ENCODE results near the gene SLC25A24.
"Not testable (repeated sequence)": the region's sequence is repeated elsewhere in the genome, so short reads cannot be mapped to it uniquely, and the experiment has no call there.

The SLC25A24 gene

DNA sequence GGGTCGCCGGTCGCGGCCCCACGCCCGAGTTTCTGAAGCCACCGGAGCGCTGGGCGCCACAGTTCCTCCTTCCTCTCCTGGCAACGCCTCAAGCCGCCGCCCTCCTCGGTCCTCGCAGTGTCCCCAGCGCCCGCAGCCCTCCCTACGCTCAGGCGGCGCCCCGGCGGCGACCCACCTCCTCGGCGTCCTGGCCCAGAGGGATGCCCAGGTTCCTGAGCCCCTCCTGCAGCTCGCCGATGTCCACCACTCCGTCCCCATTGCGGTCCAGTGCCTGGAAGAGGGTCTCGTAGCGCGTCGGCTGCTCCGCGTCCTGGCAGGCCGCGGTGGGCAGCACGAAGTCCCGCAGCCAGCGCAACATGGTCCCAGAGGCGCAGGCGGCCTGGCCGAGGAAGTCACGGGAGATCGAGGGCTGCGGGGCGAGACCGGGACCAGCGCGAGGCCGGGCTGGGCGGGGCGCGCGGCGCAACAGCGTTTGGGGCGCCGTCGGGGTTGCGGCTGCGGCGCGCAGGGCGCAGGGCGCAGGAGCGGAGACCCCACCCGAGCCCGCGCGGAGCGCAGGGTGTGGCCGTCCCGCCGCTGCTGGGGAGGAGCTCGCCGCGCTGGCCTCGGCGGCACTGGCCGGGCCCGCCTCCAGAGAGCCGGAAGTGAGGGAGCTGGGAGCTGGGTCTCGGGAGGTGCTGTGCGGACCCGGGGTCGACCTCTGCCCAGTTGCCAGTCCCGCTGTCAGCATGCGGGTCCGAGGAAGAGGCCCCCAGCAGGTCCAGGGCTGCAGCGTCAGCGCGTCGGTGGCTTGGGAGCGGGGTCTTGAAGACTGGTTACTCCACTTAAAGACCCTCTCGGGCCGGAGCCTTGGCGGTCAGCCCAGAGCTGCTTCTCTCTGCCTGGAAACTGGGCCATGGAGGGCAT lies at the start of gene SLC25A24:
Gene SLC25A24 (minus strand): TSS at position 563 of the 906 bp plus-strand sequence. CDS start 205 bp downstream, at position 358.
- no peak for DNase-seq (ENCODE audit: low spot score)

DNA sequence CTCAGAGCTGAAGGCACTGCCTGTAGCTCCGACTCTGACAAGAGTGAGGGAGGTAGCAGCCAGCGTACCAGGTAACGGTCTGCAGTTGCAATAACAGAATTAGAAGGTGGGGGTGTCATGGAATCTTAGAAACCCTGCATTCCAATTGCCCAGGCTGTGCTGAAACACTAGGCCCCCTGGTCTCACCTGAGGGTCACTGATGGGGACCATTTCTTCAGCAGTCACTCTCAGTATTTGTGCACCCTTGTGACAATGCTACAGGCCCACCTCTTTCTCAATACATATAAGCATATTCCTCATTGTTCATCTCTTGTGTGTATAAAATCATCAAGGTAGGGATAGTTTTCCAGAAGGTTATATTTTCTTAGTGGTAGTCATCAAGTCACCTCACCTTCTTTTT lies 43.8 kb upstream of the SLC25A24 start, which contains the start of gene NBPF4:
Gene NBPF4 (minus strand): TSS at position 101 of the 400 bp plus-strand sequence. CDS start 315 bp downstream, outside the sequence.
- not testable (repeated sequence) for DNase-seq (ENCODE audit: low spot score)

DNA sequence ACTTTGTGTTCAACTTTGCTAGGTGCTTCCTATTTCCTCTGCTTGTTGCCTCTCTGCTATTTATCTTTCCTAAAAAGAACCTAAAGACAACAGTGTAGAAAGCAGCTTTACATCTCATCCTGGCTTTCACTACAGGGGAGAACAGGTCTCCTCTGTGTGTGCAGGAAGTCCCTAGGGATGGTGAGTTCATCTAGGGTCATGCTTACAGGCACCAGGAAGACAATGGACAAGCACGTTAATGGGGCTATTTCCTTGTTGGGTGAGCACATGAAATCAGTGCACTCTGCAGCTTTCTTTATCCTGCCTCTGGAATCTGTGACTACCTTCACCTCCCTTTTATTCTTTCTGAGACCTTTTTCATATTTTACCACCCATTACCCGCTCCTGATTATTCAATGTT lies 39.3 kb upstream of the SLC25A24 start:
- not testable (repeated sequence) for DNase-seq (ENCODE audit: low spot score)

DNA sequence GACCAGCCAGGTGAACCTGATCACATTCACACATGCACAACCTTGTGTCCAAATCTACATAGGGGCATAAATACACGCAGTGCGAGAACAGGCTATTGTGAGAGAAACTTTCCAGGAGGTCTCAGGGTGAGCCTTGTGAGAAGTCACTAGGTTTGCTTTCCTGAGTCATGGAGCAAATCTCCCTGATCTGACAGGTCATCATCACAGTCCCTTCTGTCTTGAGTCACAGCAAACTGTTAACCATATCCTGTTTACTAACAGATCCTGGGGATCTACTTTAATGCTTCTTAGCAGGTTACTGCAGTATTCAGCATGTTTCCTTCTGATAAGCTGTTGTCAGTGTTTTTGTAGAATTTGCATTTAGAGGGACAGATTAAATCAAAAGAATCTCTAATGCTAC lies 35.2 kb upstream of the SLC25A24 start:
- DNase-seq (ENCODE audit: low spot score): not testable (repeated sequence)

DNA sequence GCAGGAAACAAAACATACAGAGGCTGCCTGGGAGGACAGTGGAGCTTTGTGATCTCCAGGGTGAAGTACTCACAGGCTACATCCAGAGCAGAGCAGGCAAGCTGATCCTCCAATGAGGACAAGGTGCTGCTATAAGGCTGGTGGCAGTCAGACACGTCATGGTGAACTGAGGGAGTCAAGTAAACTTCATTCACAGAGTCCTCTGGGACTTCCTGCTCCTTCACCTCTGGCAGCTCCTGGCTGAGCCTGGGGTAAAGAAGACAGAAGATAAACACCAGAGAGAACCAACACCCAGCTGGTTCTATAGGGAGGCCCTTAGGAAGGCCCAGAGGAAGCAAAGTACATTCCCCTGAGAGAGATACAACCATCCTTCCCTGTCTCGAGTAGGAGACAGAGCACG lies 32.0 kb upstream of the SLC25A24 start:
- not testable (repeated sequence) for DNase-seq (ENCODE audit: low spot score)

DNA sequence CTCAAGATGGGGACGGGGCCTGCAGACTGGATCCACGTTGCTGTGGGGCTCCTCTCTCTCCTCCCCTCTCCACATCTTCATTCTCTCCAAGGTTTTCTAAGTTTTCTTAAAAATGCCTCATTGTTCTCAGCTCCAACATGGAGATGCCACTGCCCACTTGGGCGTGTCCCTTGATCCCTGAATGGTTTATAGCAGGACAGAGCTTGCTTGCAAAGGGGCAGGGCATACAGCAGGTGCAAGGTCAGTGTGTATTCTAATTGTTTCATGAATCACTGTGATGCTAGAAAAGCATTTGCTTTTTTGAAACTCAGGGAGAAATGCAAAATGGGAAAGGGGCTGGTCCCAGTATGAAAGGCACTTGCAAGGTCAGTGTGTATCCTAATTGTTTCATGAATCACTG lies 29.8 kb upstream of the SLC25A24 start:
- DNase-seq (ENCODE audit: low spot score): not testable (repeated sequence)

DNA sequence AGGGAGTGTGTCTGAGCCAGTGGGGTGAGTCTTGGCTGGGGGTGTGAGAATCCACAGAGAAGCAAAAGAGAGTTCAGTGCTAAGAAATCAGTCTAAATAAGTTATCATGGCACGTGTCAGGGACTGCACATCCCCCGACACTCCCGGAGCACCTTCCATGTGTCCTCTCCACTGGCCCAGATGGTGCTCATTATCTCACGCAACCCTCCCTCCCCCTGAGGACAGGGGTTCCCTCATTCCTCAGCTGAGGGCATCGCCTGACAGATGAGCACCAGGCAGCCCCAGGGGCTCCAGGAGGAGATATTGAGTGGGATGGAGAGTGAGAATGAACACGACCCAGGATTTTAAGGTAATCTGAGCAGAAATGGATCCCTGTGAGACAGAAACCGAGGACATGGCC lies 27.6 kb upstream of the SLC25A24 start:
- not testable (repeated sequence) for DNase-seq (ENCODE audit: low spot score)

DNA sequence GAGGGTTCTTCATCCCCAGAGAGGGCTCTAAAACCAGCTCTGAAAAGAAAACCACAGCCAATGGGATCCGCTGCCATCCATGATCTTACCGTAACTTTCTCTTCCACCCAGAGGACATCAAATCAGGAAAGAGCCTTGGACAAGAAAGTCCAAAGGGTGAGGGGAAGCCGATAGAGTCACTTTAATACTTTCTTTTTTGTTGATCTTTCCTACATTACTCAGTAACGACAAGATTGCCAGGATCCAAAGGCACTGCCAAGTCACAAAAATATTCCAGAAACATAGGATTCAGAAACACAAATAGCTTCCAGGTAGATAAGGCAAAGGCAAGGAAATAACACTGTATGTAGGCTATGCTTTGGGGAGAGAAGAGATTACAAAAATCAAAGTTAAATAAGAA lies 26.7 kb upstream of the SLC25A24 start:
- not testable (repeated sequence) for DNase-seq (ENCODE audit: low spot score)

DNA sequence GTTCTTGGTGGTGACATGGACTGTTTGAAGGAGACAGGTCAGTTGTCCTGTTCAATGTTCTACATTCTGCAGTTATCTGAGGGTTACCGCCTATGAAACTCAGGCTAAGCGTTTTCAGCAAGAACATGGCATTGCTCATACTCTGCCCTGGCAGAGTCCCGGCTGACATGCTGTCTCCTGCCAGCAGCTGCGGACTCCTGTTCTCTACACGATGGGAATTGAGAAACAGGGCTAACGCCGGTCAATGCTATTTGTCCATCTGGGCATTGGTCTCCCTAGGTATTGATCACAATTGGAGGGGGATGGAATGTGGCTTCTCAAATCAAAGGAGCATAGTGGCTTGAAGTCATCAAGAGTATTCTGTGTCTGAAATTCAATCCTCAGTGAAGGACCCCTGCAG lies 23.1 kb upstream of the SLC25A24 start:
- DNase-seq (ENCODE audit: low spot score): not testable (repeated sequence)

DNA sequence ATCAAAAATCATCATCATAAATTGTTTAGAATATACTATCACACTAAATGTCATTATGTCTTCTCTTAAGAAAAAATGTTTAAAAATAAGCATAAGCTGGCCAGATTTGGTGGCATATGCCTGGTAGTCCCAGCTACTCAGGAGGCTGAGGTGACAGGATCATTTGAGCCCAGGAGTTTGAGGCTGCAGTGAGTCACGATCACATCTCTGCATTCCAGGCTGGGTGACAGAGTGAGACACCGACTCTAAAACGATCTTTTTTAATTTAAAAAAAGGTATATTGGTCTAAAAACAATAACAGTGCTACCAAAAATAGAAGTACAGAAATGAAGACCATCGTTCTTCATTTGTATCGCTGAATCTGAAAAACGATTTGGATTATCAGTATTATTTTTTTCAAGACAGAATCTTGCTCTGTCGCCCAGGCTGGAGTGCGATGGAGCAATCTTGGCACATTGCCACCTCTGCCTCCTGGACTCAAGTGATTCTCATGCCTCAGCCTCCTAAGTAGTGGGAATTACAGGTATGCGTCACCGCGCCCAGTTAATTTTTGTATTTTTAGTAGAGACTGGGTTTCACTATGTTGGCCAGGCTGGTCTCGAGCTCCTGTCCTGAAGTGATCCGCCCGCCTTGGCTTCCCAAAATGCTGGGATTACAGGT lies 17.5 kb upstream of the SLC25A24 start:
- DNase-seq (ENCODE audit: low spot score): not testable (repeated sequence)

DNA sequence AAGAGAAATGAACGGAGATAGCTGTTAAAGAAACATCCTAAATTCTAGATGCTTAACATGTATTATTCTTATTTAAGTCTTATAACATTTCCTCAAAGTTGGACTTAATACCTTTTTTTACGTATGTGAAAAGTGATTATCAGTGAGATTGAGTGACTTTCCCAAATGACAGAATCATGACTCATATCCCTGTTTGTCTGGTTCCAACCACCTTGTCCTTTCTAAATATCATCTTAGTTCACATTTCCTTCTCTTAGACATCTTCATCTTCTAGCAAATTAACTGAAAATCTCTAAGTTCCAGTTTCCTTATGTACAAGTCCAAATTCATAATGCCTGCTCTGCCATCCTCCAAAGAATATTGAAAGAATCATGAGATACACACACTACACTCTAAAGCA lies 16.9 kb upstream of the SLC25A24 start:
- DNase-seq (ENCODE audit: low spot score): not testable (repeated sequence)

DNA sequence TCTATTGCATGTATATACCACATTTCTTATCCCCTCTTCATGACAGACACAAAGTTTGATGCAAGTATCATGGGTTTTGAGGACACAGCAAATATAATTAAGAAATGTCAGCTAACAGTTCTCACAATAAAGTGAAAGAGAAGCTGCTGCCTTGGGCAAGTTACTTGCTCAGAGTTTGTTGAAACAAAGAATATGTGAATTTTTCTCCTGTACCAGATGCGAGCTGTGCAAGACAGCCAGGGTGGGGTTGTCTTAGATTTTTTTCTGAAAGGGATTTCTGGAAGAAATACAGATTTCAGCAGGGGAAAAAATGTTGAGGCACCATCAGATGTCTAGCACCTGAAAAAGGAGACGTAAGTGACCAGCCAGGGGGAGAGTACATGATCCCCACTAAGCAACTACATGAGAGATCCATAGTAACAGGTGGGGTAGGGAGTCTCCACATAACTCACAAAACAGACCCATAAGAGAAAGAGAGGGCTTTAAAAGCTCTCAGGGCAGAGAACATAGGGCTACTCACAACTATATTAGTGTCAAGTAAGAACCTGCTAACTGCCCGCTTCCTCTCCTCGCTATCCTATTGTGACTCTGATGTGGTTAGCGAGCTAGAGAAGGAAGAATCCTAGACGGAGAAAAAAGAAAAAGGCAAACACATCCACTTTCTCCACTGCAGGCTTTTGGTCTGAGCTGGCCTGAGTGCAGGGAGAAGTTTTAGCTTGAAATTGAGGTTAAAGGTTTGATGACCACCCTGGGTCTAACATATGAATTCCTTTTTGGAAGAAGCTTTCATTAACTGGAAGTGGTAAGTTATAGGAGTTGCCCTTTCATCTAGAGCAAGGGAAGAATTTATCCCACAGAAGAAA lies 16.1 kb upstream of the SLC25A24 start:
- DNase-seq (ENCODE audit: low spot score): not testable (repeated sequence)

DNA sequence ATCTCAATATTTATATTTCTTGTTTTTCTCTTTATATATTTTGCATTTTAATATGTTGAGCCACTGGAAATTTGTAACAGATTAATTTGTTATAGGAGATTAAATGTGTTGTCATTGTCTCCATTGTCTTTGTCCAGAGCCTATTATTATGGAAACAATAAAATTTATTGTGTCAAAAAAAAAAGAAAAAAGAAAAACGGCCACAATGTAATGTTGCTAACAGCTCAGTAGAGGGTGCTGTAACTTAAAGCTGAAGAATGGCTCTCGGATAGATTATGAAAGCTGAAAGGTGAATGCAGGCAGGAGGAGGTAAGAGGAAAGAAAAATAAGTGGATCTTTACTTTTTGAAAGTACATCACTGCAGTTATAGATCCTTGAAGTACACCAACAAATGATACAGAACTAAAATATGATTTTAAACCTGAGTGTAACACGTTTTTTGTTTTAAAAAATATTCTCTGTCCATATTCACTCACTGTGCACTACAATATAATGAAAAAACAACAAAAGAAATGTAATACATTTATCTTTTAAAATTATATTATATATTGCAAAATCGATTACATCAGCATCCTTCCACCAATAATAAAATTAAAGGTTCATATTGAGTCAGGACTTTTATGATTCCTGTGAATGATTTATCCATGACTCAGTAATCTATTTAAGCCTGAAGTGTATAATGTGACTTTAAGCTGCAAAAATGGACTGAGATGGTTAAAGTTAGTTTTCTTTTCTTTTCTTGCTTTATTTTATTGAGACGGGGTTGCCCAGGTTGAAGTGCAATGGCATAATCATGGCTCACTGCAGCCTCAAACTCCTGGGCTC lies 14.7 kb upstream of the SLC25A24 start:
- DNase-seq (ENCODE audit: low spot score): not testable (repeated sequence)

DNA sequence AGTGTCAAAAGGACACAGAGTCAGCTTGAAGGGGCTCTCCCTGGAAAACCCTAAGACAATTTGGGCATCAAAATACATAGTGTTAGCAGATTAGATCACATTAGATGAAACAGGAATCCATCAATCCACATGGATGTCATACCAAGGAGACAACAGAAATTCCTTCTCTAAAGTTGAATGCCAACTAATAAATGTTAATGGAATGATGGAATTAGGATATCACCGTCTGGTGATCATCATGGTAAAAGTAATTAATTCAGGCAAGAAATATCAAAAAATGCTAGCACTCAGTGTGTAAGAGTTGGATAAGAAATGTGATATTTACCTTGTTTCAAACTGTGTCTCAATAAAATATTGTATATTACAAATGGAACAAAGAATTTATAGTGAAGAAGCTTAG lies 10.9 kb upstream of the SLC25A24 start:
- no peak for DNase-seq (ENCODE audit: low spot score)

DNA sequence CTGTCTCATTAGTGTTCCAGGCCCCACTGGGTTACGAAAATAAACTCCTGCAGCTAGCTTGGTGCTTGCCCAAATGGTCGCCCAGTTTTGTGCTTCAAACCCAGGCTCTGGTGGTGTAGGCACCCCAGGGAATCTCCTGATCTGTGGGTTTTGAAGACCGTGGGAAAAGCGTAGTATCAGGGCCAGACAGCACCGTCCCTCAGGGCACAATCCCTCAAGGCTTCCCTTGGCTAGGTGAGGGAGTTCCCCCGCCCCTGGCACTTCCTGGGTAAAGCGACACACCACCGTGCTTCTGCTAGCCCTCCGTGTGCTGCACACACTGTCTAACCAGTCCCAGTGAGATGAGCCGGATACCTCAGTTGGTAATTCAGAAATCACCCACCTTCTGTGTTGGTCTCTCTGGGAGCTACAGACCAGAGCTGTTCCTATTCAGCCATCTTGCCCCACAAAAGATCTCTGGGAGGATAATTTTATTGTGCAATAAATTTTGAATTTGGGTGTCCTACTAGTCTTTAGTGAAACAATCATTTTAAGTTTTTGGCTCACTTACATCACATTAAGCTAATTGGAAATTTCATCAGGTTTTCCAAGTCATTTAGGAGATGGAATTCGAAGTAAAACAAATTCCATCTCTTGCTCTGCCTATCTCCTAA lies 9.4 kb upstream of the SLC25A24 start:
- DNase-seq (ENCODE audit: low spot score): no peak

DNA sequence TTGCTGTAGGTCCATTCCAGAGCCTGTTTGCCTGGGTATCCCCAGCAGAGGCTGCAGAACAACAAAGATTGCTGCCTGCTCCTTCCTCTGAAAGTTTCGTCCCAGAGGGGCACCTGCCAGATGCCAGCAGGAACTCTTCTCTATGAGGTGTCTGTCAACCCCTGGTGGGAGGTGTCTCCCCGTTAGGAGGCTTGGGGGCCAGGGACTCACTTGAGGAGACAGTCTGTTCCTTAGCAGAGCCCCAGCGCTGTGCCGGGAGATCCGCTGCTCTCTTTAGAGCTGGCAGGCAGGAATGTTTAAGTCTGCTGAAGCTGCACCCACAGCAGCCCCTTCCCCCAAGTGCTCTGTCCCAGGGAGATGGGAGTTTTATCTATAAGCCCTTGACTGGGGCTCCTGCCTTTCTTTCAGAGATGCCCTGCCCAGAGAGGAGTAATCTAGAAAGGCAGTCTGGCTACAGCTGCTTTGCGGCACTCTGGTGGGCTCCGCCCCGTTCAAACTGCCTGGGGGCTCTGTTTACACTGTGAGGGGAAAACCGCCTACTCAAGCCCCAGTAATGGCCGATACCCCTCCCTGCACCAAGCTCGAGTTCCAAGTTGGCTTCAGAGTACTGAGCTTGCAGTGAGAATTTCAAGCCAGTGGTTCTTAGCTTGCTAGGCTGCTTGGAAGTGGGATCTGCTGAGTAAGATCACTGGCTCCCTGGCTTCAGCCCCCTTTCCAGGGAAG lies 8.7 kb upstream of the SLC25A24 start:
- DNase-seq (ENCODE audit: low spot score): no peak

DNA sequence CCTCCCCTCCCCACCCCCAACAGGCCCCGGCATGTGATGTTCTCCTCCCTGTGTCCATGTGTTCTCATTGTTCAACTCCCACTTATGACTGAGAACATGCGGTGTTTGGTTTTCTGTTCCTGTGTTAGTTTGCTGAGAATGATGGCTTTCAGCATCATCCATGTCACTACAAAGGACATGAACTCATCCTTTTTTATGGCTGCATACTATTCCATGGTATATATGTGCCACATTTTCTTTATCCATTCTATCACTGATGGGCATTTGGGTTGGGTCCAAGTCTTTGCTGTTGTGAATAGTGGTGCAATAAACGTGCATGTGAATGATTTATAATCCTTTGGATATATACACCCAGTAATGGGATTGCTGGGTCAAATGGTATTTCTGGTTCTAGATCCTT lies 3.4 kb upstream of the SLC25A24 start:
- not testable (repeated sequence) for DNase-seq (ENCODE audit: low spot score)

DNA sequence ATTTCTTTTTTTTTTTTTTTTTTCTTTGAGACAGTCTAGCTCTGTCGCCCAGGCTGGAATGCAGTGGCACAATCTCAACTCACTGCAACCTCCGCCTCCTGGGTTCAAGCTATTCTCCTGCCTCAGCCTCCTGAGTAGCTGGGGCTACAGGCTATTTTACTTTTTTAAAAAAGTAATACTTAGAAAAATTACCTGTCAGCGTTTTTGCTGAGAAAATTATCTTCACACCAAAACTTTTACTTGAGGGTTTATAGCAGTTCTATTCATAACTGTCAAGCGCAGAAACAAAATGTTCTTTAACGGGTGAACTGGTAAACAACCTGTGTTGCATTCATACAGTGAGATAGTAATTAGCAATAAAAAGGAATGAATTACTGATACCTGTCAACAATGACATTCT lies 1.5 kb upstream of the SLC25A24 start:
- DNase-seq (ENCODE audit: low spot score): no peak

DNA sequence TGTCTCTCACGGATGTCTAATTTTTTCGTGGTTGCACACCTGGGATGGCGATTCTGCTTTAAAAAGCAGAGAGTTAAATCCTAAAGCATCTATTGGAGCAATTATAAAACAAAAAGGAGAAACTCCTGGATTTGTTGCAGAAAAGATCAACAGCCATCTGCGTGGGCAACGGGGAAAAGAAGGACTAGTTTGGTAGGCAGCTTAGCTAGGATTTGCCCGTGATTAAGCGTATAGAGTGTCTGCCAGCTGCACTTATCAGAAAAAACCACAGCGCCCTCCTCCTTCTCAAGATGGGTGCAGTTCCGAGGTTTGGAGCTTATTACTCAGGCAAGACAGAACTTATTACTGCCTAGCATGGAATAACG lies 526 bp upstream of the SLC25A24 start:
- no peak for DNase-seq (ENCODE audit: low spot score)

DNA sequence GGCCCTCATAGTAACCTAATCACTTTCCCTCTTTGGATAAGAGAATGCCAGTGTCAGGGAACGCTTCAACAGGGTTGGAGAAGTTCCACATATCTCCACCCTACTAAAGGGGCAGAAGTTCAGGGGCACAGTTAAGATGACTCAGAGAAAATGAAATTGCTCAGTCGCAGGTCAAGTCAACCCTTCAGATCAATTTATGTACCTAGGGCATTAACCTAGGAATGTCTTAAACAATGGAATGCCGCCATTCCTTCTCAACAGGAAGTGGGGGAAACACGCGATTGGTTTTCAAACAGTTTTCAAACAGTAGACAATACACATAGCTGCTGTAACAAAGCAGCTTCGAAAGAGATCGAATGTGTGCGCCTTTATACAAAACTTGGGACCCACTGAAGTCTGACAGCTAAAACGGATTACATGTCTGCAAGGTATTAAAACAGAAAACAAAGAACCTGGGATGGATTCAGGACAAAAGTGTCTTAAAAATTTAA lies 897 bp downstream of the SLC25A24 start:
- DNase-seq (ENCODE audit: low spot score): no peak

All from hematopoietic multipotent progenitor cell treated with erythropoietin and hydrocortisone succinate and interleukin-3 and kit ligand, for 17 days (in vitro differentiated cells).